GM21737 (cell line): ENCODE results near the gene CCR4.
"Not testable (repeated sequence)": the region's sequence is repeated elsewhere in the genome, so short reads cannot be mapped to it uniquely, and the experiment has no call there.

Experiments
- ATAC-seq: cut with Tn5 transposase; IDR thresholded peaks from one replicate; pipeline ENCODE4 v1.9.1; 2021; ENCODE audit warnings: mild to moderate bottlenecking, moderate library complexity; ENCODE audit not compliant: unreplicated experiment

Gene CCR4

GRCh38 chr3:32950516-32950915 is 928 bp upstream of the CCR4 start:
- no peak for ATAC-seq

DNA sequence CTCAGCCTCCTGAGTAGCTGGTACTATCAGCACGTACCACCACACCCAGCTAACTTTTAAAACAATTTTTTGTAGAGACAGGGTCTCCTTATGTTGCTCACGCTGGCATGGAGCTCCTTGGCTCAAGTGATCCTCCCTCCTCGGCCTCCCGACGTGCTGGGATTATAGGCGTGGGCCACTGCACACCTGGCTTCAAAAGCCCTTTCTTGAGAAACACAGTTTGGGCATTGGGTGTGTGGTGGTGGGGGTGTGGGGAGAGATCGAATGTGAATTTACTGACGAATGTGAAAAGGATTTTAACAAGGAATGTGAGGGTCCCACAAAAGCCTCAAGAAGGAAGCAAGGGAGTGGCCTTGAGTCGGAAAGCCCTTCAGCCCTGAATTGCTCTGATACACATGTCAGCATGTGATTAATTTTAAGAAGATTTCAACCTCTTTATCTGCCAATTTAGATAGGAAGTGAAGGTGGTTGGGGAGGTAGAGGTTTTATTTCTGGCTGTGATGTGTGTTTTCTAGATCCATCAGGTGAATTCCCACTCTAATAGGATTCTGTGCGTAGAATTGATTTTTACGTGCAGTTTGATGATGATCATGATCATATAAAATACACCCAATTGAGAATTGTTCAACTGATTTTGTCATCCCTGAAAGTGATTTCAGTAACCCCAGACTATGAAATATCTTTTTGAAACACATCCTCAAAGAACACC is 1.1 kb downstream of the CCR4 start:
- ATAC-seq: no peak

GRCh38 chr3:32954506-32954905 is 3.1 kb downstream of the CCR4 start:
- ATAC-seq: no peak

DNA sequence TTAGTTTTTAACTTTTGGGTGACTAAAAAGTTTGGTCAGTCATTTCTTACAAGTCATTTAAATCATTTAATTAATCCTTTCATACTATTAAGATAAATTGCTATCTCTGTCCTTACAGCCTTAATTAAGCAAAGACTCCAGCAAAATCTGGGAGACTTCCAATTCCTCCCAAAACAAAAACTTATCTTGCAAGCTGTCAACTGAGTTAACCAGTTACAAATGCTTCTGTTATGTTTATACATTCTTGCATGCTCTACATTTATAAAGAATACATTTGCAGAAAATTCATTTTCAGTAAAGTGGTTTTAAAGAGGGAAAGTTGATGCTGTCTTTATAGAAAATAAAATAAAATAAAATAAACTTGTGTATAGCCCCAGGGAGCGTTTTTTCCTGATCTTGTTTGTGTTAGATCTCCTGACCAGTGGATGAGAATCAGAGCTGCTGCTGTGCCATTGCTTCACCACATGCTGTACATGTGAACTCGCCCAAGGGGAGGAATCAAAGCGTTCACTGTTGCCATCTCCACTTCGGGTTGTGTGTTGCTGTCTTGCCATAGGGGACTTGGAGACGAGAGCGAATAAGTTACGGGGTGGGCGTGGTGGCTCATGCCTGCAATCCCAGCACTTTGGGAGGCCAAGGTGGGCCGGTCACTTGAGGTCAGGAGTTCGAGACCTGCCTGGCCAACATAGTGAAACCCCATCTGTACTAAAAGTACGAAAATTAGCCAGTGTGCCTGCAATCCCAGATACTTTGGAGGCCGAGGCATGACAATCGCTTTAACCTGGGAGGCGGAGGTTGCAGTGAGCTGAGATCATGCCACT is 5.5 kb downstream of the CCR4 start:
- no peak for ATAC-seq

DNA sequence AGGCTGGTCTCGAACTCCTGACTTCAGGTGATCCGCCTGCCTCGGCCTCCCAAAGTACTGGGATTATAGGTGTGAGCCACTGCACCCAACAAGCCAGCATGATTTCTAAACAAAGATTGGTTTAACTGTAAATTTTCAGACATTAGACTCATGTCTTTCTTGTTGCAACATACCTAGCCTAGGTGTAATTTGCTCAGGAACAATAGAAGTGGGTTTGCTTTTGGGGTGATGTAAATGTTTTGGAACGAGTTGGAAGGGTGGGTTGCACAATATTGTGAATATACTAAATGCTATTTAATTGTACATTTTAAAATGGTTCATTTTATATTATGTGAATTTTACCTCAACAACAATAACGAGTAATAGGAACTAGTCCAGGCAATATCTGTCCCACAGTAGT is 7.1 kb downstream of the CCR4 start:
- no peak for ATAC-seq

DNA sequence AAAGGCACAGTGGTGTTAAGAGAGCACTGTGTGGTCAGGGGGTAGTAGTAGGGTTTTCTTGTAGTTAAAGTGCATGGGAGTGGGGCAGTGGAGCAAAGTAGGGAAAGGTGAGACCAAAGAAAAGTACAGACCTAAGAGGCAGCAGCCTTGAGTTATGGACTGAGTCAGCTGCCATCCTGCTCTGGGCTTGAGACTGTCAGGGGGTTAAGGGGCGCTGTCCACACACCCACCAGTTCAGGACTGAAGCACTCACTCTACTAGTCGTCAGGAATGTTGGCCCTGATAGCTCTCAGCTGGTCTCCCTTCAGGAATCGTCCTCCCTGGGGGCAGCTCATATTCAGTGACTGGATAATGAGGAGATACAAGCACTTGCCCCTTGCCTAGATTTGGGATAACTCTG is 7.9 kb downstream of the CCR4 start:
- no peak for ATAC-seq

DNA sequence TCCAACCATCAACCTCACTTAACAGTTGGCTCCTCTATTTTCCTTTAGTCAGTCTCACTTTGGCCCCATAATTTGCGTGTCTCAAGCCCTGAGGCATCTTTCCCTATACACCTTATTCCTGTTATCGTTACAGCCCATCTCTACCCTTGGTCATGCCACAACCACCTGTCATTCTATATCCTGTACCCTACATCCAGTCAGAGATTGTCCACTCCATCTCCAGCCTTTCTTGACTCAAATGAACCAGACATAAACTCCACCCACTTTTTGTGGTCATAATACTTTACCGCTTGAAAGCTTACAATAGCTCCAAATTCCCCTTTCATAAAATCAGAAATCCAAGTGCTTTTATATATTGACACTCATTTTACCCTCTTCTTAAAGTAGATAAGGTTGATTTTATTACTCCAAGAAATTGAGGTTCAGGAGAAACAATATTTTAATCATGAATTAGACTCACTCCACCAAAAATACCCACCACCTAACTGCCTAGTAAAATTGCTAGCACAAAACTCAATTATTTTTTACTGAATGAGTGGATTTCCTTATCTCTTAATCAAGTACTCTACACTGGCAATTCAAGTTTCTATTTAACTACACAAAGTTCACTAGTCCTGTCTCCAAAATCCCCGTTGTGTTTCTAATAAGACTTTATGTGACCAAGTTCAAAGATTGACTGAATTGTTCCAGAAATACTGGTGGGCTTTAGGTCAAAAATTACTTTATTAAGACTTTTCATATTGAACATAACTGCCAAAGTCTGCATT is 9.1 kb downstream of the CCR4 start:
- no peak for ATAC-seq

DNA sequence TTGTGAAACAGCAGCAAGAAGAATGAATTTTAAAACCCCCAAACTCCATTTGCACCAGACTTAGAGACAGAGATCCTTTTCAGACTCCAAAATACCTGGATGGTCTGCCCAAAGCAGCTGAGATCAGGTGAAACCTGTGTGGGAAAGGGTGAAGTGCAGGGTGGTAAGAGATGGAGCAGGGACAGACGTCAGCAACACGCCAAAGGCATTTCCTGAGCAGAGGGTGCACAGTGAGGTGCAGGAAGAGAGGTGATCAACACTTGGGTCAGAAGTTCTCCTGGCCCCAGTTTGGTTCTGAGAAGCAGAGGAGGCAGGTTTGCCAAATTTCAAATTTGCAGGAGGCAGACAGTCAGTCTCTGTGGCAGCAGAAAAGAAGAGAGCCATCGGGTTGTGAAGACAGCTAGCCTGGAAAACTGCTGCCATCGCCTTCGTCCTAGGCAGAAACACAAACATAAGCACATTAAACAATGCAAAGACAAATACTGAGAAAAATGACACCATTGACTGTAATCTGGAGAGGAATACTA is 9.8 kb downstream of the CCR4 start:
- no peak for ATAC-seq

DNA sequence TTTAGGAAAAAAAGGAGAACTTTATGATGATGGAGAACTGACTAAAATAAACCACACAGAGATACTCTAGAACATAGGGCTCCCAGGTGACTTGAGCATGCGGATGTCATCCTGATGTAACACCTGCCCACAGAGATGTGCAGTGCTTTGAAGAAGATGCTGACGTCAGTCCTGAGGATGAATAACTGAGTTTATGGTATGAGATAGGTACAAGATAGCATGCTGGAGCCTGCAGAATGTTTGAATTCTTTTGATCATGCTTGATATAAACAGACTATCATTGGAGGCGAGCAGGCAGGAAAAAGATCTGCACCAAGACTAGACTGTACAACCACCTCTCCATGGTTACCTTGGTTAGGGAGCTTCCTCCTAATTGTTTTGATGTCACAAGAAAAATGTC is 12.4 kb downstream of the CCR4 start:
- ATAC-seq: no peak

DNA sequence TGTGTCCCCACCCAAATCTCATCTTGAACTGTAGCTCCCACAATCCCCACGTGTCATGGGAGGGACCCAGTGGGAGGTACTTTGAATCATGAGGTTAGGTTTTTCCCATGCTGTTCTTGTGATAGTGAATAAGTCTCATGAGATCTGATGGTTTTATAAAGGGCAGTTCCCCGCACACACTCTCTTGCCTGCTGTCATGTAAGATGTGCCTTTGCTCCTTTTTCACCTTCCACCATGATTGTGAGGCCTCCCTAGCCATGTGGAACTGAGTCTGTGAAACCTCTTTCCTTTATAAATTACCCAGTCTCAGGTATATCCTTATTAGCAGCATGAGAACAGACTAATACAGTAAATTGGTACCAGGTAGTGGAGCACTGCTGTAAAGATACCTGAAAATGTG is 13.3 kb downstream of the CCR4 start:
- ATAC-seq: not testable (repeated sequence)

DNA sequence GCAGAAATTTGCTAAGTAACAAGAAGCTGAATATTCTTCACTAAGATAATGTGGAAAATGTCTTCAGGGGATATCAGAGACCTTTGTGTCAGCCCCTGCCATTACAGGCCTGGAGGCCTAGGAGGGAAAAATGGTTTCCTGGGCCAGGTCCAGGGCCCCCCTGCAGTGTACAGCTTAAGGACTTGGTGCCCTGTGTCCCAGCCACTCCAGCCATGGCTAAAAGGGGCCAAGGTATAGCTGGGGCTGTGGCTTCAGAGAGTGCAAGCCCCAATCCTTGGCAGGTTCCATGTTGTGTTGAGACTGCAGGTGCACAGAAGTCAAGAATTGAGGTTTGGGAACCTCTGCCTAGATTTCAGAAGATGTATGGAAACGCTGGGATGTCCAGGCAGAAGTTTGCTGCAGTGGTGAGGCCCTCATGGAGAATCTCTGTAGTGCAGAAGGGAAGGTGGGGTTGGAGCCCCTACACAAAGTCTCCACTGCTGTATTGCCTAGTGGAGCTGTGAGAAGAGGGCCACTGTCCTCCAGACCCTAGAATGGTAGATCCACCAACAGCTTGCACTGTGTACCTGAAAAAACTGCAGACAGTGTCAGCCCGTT is 14.3 kb downstream of the CCR4 start:
- not testable (repeated sequence) for ATAC-seq

DNA sequence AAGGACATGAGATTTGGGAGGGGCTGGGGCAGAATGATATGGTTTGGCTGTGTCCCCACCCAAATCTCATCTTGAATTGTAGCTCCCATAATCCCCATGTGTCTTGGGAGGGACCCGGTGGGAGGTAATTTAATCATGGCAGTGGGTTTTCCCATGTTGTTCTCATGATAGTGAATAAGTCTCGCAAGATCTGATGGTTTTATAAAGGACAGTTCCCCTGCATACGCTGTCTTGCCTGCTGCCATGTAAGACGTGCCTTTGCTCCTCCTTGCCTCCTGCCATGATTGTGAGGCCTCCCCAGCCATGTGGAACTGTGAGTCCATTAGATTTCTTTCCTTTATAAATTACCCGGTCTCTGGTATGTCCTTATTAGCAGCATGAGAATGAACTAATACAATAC is 15.2 kb downstream of the CCR4 start:
- ATAC-seq: not testable (repeated sequence)

- ATAC-seq: no peak
Observed at GRCh38 chr3:32968166-32968919, 16.9 kb downstream of the CCR4 start.

GRCh38 chr3:32968920-32969389 is 17.5 kb downstream of the CCR4 start:
- ATAC-seq: no peak

GRCh38 chr3:32969656-32970055 is 18.2 kb downstream of the CCR4 start:
- no peak for ATAC-seq

GRCh38 chr3:32971291-32971690 is 19.8 kb downstream of the CCR4 start:
- not testable (repeated sequence) for ATAC-seq

DNA sequence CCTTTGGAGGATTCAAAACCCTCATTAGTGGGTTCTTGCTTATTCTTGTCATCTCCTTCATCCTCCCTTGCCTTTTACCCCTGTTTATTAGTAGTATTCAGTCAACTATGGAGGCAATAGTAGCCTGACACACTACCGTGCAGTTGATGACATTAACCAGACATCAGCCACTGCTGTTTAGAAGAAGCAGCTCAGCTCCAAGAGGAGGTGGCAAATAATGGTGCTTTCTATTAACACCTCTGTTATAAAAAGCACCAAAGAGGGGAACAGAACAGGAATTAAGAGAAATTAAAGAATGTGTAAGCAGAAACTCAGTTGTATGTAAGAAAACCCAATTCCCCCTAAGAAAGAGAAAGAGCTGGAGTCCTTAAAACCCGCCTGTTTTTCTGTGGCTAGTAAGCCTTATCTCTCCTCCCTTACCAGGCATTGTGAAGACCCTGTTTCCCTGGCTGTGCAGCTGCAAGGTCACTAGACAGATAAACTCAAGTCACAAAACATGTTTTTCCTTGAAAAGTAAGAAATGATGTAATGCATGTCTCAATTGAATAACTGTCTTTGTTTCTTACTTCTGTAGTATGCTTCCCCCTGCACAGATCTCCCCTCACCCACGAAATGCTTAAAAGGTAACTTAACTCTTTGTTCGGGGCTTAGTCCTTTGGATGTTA is 21.2 kb downstream of the CCR4 start:
- ATAC-seq: no peak

GRCh38 chr3:32973982-32974381 is 22.5 kb downstream of the CCR4 start:
- no peak for ATAC-seq

DNA sequence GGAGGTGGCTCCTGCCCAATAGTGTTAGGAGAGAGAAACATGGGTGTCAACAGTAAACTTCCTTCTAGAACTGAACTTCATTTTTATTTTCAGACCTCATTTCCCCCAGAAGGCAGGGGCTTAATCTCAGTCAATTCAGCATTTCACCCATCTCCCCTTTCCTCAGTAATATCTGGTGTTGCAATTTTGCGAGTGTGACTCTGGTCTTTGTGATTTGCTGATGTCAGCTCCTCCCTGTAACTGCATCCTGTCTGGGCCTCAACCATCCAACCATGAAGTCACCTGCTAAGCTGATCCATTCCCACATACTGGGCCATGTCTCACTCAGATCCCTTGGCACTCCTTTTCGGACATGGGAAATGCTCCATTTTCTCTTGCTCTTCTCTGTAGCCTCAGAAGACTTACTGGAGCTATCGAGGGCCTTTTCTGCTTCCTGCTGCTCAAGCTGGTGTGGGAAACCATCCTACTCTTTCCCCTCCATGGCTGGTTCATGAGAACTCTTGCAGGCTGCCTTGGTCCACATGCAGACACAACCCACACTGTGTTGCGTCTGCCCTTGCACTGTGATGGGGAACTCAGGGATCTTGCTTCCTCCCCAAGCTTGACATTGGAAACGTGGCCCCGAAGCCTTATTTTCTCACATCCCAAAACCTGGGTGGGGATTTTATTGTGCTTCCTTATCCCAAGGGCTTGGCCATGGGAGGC is 24.6 kb downstream of the CCR4 start:
- no peak for ATAC-seq
